Jurkat, Clone E6-1 (cell line): ENCODE measurements around the gene IFT122.
A peak's percentile ranks its signal among the peaks of the same experiment; 100 is the strongest.

ENCODE experiments used
- DNase-seq: peaks from one replicate; pipeline ENCODE4 v3.0.0-alpha.2; 2011; ENCODE audit warnings: low read depth, low spot score
- H3K4me3 ChIP-seq: 2 replicates; pipeline ENCODE4 v1.5.1; 2011; ENCODE audit warnings: mild to moderate bottlenecking, low read length, control low read depth, moderate library complexity

IFT122 gene

DNA sequence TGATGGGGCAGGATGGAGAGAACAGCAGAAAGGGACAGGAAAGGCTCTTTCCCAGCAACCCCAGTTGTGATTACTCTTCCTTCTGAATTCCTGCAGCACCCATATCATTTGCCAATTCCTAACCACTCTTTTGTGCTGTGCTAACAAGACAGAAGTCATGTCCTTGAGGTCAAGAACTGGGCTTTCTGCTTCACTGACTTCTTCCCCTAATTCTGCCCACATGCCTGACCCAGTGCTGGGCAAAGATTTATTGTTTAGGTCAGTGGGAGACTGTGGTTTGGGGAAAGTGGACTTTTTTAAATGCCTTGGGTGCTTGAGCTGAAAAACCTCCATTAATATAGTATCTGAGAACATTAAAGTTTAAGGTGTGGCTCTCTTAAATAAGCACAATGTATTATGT lies 7.4 kb upstream of the IFT122 start:
- no peak overlapping the region for H3K4me3 ChIP-seq

DNA sequence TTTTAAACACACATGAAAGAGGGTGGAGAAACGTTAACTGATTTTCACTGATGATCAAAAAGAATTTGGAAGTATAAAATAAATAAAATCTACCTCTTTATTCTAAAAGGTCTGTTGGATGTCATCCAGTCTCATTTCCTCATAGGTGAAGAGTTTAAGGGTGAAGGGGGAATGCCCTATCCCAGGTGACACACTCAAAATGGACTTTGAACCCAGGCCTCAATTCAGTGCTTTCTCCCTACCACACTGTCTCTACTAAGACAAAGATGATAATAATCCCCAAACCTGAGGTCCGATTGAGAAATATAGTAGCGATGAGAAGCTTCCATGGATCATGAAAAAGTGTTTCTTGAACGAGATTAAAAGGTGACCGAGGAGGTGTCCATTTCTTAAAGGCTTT lies 6.5 kb upstream of the IFT122 start:
- no peak overlapping the region for H3K4me3 ChIP-seq
- no peak for DNase-seq

More for the DNA sequence above, 7.4 kb upstream of the IFT122 start:
- no peak for DNase-seq

DNA sequence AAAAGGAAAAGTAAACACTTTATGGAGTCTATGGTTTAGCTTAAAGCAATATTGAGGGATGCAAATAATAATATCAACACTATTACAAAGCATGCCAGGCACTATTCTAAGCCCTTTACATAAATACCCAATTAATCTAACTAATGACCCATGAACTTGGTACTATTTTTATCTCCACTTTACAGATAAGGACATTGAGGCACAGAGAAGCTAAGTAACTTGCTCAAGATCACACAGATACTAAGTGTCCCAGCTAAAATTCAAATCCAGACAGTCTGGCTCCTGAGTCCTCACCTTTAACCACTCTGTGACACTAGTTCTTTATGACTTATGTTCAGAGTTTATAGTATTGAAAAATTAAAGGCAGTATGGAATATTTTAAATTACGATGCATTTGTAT lies 5.9 kb upstream of the IFT122 start:
- H3K4me3 ChIP-seq, result no peak overlapping the region
- no peak for DNase-seq

DNA sequence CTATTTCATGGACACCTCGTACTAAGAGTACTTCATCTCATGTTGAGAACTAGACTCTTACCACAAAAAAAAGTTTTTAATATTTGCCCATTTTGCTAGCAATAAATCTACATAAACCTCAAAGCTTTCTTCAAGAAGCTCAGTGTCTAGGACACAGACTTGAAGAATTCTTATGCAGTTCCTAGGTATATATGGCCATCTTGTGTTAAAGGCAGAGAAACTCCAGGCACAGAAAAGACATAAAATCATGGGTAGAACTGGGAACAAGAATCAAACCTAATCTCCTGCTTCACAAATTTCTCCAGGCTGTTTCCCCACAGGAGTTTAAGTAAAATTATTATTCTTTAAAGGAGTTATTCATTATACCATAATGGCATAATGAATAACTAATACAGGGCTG lies 4.7 kb upstream of the IFT122 start:
- no peak overlapping the region for H3K4me3 ChIP-seq
- DNase-seq, result no peak

DNA sequence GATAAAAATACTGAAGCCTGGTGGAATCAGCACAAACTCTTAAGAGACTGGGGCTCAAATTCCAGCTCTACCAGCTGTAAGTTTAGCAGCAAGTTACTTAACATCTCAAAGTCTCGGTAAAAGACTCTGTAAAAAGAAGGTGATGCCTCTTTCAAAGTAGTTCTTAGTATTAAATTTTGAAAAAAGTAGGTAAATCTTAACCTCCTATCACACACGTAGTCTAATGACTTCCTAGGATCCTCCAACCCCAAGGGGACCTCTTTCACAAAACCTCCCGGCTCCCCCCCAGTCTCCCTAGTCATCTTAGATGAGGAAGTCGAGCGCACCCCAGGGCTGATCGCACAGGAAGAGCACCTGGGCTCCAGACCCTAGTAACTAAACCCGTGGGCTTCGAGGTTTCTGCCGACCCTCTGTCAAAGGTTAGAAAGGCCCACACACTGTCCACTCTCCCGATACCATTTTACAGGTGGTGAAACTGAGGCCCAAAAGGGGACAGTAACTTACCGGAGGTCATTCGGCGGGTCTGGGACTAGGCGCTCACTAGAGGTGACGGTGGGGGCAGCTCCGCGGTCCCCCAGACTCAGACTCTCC lies 703 bp upstream of the IFT122 start:
- H3K4me3 ChIP-seq, result peak overlapping the region; percentile 97
- peak; percentile 42 for DNase-seq

DNA sequence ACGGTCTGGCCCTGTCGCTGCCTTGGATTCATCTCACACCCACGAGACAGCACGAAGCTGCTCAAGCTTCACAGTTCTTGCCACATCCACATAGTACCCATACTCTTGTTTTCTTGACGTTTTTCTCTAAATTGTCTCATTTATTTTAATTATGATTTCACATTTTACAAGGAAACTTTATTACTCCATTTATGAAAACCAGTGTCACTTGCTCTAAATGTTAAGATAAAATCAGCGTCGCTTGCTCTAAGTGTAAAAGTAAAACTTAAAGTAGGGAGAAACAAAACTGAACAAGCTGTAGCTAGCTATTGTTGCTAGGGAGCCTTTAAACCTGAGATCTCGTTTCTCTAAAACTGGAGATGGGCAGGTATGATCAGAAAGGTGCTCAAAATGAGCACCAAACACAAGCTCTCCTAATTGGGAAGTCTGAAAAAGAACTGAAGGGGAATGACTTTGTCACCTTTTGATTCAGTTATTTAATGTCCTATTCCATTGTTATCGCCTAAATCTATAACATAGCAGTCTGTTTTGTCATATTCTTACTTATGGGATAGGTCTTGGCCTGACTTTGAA lies 680 bp downstream of the IFT122 start:
- no peak for DNase-seq
- H3K4me3 ChIP-seq, result peak overlapping the region; percentile 76

DNA sequence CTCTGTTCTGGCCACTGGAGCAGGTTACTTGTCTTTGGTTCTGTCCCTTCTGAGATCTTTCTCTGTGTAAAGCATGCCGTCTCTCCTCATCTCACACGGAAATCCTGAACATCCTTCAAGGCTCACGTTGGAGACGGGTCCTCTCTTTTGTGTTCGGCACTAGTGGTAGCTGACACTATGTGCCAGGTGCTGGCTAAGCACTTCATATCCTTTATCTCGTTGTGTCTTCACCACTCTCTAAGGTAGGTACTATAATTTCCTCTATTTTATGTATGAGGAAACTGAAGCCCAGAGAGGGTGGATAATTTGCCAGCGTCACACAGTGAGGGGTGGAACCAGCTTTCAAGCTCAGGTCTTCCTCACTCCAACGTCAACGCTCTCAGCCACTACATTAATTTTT lies 1.2 kb downstream of the IFT122 start:
- peak; percentile 57 for DNase-seq

DNA sequence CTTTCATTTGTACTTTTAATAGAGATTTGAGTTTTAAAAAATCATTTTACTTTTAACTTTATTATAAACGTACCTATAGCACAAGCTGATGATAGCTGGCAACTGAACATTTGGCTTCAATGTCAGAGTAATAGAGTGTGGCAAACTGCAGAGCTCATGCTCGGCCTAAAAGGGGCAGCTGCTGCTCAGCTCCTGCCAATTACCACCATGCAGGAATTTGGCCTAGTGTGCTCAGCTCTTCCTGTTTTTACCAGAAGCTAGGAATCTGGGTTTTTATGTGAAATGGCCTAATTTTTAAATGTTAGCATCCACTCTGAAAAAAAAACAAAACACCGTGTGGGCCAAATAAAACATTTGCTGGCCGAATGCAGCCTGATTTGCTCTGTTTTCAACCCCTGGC lies 1.8 kb downstream of the IFT122 start:
- H3K4me3 ChIP-seq, result peak overlapping the region; percentile 76
- no peak for DNase-seq

More for the DNA sequence above, 1.2 kb downstream of the IFT122 start:
- H3K4me3 ChIP-seq, result peak overlapping the region; percentile 76

DNA sequence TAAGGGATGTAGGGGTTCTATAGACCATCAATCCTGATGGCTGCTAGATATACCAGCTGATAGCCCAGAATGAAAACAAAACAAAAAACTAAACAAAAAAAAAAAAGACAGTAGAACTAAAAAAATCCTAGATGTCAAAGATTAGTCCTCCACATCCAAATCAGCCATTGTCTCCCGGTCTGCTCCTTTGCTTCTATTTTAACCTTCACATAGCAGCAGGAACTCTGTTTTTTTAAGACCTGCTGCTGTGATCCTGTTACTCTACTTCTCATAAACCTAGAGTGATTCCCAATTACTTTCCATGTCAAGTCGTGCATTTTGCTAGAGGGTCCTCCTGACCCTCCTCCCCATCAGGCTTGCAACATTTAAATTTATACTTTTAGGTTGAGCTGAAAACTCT lies 2.5 kb downstream of the IFT122 start:
- H3K4me3 ChIP-seq, result no peak overlapping the region

DNA sequence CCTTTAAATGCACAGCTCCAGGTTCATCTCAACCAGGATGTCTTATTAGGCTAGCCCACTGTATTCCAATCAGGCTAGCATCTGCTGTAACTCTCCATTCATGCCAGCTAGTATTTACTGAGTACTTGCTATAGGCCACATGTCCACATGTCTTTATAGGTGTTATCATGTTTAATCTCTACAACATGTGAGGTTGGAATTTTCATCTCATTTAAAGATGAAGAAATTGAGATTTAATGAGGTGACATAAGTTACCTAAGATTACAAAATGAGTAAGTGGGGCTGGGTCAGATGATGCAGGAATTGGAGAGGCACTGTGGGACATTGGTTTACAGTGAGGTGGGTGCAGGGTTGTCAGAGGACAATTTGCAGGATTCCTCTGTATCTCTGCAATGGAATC lies 2.9 kb downstream of the IFT122 start:
- no peak for DNase-seq
- no peak overlapping the region for H3K4me3 ChIP-seq

More for the DNA sequence above, 2.5 kb downstream of the IFT122 start:
- no peak for DNase-seq

DNA sequence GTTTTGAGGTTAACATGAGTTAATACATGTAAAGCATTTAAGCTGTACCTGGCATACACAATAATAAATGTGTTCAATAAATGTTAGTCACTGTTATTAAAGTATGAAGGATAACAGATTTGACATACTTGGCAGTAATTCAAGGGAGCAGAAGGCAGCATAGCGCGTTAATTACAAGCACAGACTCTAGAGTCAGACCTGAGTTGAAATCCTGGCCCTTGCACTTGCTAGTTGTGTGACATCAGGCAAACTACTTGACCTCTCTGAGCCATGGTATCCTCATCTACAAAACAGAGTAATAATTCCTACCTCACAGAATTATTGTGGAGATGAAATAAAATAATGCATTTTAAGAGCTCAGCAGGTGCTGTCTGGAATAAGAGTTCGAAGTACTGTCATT lies 5.4 kb downstream of the IFT122 start:
- H3K4me3 ChIP-seq, result no peak overlapping the region
- DNase-seq, result no peak

DNA sequence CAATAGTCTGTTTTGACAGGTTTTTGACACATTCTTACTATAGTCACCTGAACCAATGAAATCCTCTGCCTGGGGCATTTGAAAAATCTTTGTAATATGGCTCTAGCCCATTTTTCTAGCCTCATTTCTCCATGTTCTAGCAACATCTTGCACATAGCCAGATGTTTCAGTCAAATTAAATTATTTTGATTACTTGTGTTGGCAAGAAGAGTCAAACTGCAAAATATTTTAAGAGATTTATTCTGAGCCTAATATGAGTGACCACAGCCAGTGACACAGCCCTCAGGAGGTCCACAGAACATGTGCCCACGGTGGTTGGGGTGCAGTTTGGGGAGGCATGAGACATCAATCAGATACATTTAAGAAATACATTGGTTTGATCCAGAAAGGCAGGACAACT lies 6.9 kb downstream of the IFT122 start:
- no peak overlapping the region for H3K4me3 ChIP-seq
- DNase-seq, result no peak

DNA sequence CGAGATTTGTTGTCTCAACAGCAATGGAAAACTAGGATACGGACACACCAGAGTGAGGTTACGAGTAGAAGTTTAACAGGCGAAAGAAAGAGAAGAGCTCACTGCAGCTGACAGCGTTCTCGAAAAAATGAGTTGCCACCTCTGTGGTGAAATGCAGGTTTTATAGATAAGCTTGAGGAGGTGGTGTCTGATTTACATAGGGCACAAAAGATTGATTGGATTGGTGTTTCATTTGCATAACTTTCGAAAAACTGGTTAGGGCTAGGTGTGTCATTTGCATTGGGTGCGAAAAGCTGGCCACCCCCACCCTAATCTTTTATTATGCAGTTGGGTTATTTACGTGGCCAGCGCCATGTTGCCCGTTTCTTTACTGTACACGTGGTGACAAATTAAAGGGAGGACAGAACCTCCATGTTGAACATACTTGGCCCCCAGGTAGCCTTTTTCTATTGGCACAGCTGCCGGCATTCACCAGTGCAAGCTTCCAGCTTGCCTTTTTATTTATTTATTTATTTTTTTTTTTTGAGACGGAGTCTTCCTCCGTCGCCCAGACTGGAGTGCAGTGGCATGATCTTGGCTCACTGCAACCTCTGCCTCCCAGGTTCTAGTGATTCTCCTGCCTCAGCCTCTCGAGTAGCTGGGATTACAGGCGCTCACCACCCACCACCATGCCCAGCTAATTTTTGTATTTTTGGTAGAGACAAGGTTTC lies 8.3 kb downstream of the IFT122 start:
- no peak for DNase-seq
- no peak overlapping the region for H3K4me3 ChIP-seq

DNA sequence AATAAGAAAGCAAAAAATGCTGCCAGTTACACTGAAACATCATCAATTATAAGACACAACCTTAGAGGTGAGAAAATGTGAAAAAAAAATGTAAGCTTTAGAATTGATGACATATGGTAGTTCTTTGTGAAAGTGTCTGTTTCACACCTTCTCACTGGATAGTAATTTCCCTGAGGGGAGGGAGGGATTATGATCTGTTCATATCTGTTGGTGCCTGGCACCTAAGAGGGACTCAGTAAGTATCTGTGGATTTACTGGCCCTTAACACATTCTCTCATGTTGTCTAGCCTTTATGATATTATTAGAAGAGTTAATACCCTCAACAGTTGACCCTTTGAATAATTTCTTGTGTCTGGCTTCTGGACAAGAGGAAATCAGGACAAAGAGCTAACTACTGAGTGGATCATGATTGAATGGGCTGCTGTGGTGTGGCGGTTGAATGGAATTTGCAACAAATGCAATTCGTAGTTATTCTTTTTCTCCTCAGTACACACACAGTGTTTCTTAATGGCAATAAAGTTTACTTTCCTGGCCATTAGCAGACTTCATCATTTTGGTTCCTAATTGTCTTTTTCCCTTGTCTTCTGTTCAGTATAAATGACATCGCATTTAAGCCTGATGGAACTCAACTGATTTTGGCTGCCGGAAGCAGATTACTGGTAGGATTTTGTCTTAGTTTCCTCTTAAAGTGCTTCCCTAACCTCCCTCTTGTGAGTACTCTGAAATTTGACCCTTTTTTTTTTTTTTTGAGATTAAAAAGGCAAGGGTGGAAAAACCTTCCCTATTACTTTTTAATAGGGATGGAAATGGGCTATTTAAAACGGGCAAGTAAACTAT lies 9.5 kb downstream of the IFT122 start:
- no peak for DNase-seq
- no peak overlapping the region for H3K4me3 ChIP-seq

DNA sequence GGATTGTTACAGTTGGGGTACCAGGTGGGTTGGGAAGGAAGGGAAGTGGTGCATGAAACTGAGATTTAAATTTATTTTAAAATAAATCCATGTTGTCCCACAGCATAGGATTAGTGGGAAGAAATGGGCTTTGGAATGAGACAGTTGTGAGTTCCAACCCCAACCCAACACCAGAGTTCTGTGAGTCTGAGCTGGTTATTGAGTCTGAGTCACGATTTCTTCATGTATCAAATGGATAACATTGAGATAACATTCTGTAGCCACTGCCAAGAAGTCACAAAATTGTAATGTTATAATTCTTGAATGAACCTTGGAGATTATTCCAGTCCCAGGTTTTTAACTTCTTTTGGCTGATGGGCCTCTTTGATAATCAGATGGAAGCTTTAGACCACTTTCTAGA lies 13.7 kb downstream of the IFT122 start:
- no peak overlapping the region for H3K4me3 ChIP-seq
- DNase-seq, result no peak

DNA sequence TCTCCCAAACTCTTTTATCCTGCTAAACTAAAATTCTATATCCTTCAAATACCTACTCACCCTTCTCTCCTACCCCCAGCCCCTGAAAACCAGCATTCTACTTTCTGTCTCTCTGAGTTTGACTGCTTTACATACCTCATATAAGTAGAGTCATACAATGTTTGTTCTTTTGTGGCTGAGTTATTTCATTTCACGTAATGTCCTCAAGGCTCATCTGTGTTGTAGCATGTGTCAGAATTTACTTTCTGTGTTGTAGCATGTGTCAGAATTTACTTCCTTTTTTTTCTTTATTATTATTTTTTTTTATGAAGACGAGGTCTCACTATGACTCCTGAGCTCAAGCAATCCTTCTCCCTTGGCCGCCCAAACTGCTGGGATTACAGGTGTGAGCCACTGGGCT lies 20.1 kb downstream of the IFT122 start:
- DNase-seq, result no peak
- no peak overlapping the region for H3K4me3 ChIP-seq

DNA sequence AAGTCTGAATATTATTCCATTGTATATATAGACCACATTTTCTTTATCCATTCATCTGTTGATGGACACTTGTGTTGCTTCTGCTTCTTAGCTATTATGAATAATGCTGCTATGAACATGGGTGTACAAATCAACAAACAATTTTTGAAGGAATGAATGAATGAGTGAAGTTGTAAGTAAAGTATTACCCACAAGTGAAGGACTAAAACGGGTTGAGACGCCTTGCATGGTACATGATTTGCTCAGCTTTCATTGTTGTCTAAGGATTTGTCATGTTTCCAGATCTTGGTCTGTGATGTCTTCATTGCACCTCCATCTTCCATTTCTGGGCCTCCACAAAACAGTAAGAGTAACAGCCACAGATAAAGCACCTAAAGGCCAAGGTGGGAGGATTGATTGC lies 20.5 kb downstream of the IFT122 start:
- DNase-seq, result no peak
- H3K4me3 ChIP-seq, result no peak overlapping the region

DNA sequence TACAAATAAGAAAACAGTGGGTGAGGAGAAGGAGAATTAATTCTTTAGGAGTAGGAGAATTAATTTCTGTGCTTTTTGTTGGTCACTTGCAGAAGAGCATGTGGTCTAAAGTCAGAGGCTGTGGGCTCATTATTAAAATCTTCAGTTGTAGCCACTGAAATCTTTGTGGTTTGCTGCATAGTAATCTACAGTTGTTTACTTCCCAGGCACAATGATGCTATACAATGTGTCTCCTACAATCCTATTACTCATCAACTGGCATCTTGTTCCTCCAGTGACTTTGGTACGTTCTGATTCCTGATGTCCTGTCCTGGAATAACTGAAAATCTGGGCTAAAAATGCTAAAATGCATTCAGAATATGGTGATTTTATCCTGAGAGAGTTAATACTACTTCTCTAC lies 21.0 kb downstream of the IFT122 start:
- H3K4me3 ChIP-seq, result no peak overlapping the region
- no peak for DNase-seq

DNA sequence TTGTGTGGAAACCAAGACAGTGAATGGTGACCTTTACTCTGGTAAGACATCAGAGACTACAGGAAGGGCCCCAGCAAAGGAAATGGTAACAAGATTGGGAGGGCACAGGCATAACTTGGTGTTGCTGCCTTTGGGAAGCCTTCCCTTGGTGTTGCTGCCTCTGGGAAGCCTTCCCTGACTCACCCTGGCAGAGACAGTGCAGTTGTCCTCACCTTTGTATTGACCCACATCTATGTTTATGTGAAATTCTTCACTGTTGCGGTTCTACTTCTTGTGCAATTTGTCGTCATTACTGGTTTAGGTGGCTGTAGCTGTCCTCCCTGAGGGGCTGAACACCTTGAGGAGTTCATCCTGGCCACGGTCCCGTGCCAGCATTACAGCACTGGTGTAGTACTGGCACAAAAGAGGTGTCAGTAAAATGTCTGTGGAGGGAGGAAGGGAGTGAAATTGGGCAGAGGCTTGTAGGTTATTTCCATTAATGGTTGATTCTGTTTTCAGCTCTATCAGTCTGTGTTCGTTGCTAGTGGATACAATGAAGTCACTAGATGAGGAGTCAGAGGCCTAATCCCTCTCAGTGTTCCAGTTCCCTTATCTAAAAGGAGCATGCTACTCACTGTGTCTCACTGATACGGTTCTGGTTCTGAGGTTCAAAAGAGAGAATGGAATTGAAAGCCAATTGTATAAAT lies 21.6 kb downstream of the IFT122 start:
- DNase-seq, result no peak
- H3K4me3 ChIP-seq, result no peak overlapping the region
